ENCODE measurements around the gene NINJ2. TPM values are rescaled to one million over a fixed set of nuclear protein-coding genes. Genes with fewer than 3 reads are reported as not detected.
A peak's percentile ranks its signal among the peaks of the same experiment; 100 is the strongest.
"Not testable (repeated sequence)": the region's sequence is repeated elsewhere in the genome, so short reads cannot be mapped to it uniquely, and the experiment has no call there.

Gene NINJ2
- total and polyA plus RNA-seq, 4 donors, result 5.8 to 28.4 (median 14.3) TPM

GRCh38 chr12:644303-644639, 19.0 kb downstream of the NINJ2 start:
- Histone ChIP-seq H3K9me3 (ENCODE audit: control insufficient read depth in 4 of 4, insufficient read depth in 3 of 4, low read length in 3 of 4) (no peaks in the 10 kb centered on the region), H3K27ac (ENCODE audit: low read depth in 1 of 2, low read length in 1 of 2) (peak overlapping the region; percentile 98 to 99), H3K36me3 (ENCODE audit: control insufficient read depth in 4 of 4, insufficient read depth in 4 of 4, low read length in 4 of 4) (no peaks in the 10 kb centered on the region), H3K4me3 (no peak overlapping the region), H3K4me1 (ENCODE audit: control insufficient read depth in 5 of 5, insufficient read depth in 5 of 5, low read length in 5 of 5) (peaks cover 10 to 27% (median 18%) of the 10 kb centered on the region in 5 donors), H3K9ac (ENCODE audit: insufficient read depth in 1 of 2, low read length in 2 of 2) (no peak overlapping the region), H3K27me3 (ENCODE audit: control insufficient read depth in 3 of 3, insufficient read depth in 3 of 3, low read length in 2 of 3) (no peaks in the 10 kb centered on the region)
- no peak for DNase-seq
- WGBS, 2 donors, result 73 to 80% methylated on average over 6 of the region's 6 CpGs
- no peak for TF ChIP-seq CTCF (IDR thresholded peaks at IDR 0.05; ENCODE audit: control extremely low read depth, extremely low read depth)
- no peak for ATAC-seq (ENCODE audit: insufficient read depth, low FRiP score)

GRCh38 chr12:643475-644302, 19.6 kb downstream of the NINJ2 start:
- Histone ChIP-seq H3K27ac (ENCODE audit: low read depth in 1 of 2, low read length in 1 of 2) (peak overlapping the region; percentile 98 to 99), H3K9me3 (ENCODE audit: control insufficient read depth in 4 of 4, insufficient read depth in 3 of 4, low read length in 3 of 4) (no peaks in the 10 kb centered on the region), H3K4me3 (peak overlapping the region; percentile 68), H3K27me3 (ENCODE audit: control insufficient read depth in 3 of 3, insufficient read depth in 3 of 3, low read length in 2 of 3) (no peaks in the 10 kb centered on the region), H3K36me3 (ENCODE audit: control insufficient read depth in 4 of 4, insufficient read depth in 4 of 4, low read length in 4 of 4) (no peaks in the 10 kb centered on the region), H3K4me1 (ENCODE audit: control insufficient read depth in 5 of 5, insufficient read depth in 5 of 5, low read length in 5 of 5) (peaks cover 10 to 27% (median 18%) of the 10 kb centered on the region in 5 donors), H3K9ac (ENCODE audit: insufficient read depth in 1 of 2, low read length in 2 of 2) (peak overlapping the region; percentile 28 to 33)
- no peak for TF ChIP-seq CTCF (IDR thresholded peaks at IDR 0.05; ENCODE audit: control extremely low read depth, extremely low read depth)
- DNase-seq, result peak; percentile 21 to 50 (median 47)
- no peak for ATAC-seq (ENCODE audit: insufficient read depth, low FRiP score)
- 13 to 25% methylated on average over 33 of the region's 33 CpGs for WGBS, 2 donors

GRCh38 chr12:642633-643474, 20.4 kb downstream of the NINJ2 start:
- peaks cover 10 to 27% (median 18%) of the 10 kb centered on the region in 5 donors for H3K4me1 ChIP-seq (ENCODE audit: control insufficient read depth in 5 of 5, insufficient read depth in 5 of 5, low read length in 5 of 5)
- peak overlapping the region; percentile 68 for H3K4me3 ChIP-seq
- H3K9me3 ChIP-seq (ENCODE audit: control insufficient read depth in 4 of 4, insufficient read depth in 3 of 4, low read length in 3 of 4), result no peaks in the 10 kb centered on the region
- H3K9ac ChIP-seq (ENCODE audit: insufficient read depth in 1 of 2, low read length in 2 of 2), result peak overlapping the region; percentile 28 to 33
- no peaks in the 10 kb centered on the region for H3K27me3 ChIP-seq (ENCODE audit: control insufficient read depth in 3 of 3, insufficient read depth in 3 of 3, low read length in 2 of 3)
- ATAC-seq (ENCODE audit: insufficient read depth, low FRiP score) (peak; percentile 70), DNase-seq (peak; percentile 78 to 88 (median 79))
- 0 to 1% methylated on average over 42 to 95 of the region's 95 CpGs for WGBS, 2 donors
- H3K27ac ChIP-seq (ENCODE audit: low read depth in 1 of 2, low read length in 1 of 2), result peak overlapping the region; percentile 98 to 99
- no peak for TF ChIP-seq CTCF (IDR thresholded peaks at IDR 0.05; ENCODE audit: control extremely low read depth, extremely low read depth)
- H3K36me3 ChIP-seq (ENCODE audit: control insufficient read depth in 4 of 4, insufficient read depth in 4 of 4, low read length in 4 of 4), result no peaks in the 10 kb centered on the region

- Histone ChIP-seq H3K27ac (ENCODE audit: low read depth in 1 of 2, low read length in 1 of 2) (peak overlapping the region in 1 of 2 donors; percentile 71), H3K4me1 (ENCODE audit: control insufficient read depth in 5 of 5, insufficient read depth in 5 of 5, low read length in 5 of 5) (peaks cover 10 to 27% (median 18%) of the 10 kb centered on the region in 5 donors)
- H3K27me3 ChIP-seq (ENCODE audit: control insufficient read depth in 3 of 3, insufficient read depth in 3 of 3, low read length in 2 of 3); H3K4me3 ChIP-seq; DNase-seq; H3K36me3 ChIP-seq (ENCODE audit: control insufficient read depth in 4 of 4, insufficient read depth in 4 of 4, low read length in 4 of 4); H3K9ac ChIP-seq (ENCODE audit: insufficient read depth in 1 of 2, low read length in 2 of 2); ATAC-seq (ENCODE audit: insufficient read depth, low FRiP score); H3K9me3 ChIP-seq (ENCODE audit: control insufficient read depth in 4 of 4, insufficient read depth in 3 of 4, low read length in 3 of 4): not testable (repeated sequence)
- WGBS, 2 donors, result 77 to 91% methylated on average over 11 of the region's 11 CpGs
These were observed 21.9 kb downstream of the NINJ2 start for GRCh38 chr12:641321-641720.

Measured in lung (tissue), 12 donors.